IPS-11a (cell line): ENCODE data around the gene TMEM135.
"Not testable (repeated sequence)": the region's sequence is repeated elsewhere in the genome, so short reads cannot be mapped to it uniquely, and the experiment has no call there.

ENCODE experiments used
- H3K4me3 ChIP-seq: one replicate; pipeline ENCODE4 v1.5.1; 2013; ENCODE audit warnings: low read depth, low read length, control low read depth

TMEM135 gene

GRCh38 chr11:87020336-87020735 is 17.4 kb upstream of the TMEM135 start:
- H3K4me3 ChIP-seq: no peak overlapping the region

- no peak overlapping the region for H3K4me3 ChIP-seq
Observed at GRCh38 chr11:87020764-87021365, 16.9 kb upstream of the TMEM135 start.

DNA sequence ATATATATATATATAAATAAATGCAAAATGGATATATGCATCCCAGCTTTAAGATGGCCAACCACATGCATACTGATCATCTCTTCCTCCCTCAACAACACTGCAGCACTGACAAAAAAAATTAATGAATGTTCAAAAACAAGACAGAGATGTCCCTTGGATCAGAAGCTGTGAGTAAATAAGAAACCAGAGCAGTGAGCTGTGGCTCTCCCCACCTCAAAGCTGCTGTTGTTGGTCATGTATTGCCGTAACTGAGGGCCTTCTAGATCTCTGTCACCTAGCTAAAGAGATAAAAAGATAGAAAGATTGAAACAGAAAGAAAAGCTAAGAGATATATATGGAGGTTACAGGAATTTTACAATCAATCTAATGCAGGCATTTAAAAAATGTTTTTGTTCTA is 15.5 kb upstream of the TMEM135 start:
- no peak overlapping the region for H3K4me3 ChIP-seq

DNA sequence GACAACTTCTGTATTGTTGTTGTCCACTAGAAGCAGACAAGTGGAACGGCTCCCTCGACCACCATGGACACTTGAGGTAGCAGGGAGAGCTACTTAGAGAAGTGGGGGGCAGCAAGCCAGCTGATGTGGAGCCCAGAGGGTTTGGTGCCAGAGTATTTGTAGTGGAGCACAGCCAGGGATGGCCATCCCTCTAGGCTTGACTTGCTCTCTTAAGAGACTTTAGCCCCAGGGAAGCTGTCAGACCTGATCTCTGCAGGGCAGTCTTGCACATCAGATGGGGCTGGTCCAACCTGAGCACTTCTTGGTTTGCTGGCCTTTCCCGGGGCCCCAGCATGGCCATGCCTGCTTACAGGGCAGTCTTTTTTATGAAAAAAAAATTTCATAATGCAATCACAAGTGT is 15.0 kb upstream of the TMEM135 start:
- no peak overlapping the region for H3K4me3 ChIP-seq

DNA sequence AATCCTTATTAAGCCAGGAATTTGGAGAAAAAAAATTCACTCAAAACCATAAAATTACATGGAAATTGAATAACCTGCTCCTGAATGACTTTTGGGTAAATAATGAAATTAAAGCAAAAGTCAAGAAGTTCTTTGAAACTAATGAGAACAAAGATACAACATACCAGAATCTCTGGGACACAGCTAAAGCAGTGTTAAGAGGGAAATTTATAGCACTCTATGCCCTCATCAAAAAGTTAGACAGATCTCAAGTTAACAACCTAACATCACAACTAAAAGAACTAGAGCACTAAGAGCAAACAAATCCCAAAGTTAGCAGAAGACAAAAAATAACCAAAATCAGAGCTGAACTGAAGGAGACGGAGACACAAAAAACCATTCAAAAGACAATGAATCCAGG is 11.3 kb upstream of the TMEM135 start:
- H3K4me3 ChIP-seq: not testable (repeated sequence)

DNA sequence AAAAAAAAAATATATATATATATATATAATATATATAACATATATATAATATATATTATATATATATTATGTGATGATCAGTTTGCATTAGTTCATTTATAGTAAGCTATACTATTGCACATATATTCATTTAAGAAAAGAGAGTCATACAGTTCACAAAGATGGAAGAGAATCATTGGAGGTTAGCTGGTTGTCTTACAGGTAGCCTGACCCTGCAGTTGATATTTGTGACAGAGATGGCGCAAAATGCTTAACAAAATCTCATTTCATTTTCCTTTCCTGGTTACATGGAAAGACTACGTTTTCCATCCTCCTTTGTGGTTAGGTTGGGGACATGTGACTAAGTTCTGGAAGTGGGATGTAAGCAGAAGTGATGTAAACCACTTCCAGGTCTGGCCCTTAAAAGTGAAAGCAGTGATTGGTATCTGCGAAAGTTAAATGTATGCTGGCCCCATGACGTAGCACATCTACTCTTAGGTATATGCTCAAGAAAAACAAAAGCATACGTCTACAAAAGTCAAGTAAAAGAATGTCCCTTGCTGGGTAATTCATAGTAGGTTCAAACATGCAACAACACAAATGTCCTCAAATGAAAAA is 7.2 kb upstream of the TMEM135 start:
- no peak overlapping the region for H3K4me3 ChIP-seq

GRCh38 chr11:87031433-87032170 is 6.1 kb upstream of the TMEM135 start:
- no peak overlapping the region for H3K4me3 ChIP-seq

DNA sequence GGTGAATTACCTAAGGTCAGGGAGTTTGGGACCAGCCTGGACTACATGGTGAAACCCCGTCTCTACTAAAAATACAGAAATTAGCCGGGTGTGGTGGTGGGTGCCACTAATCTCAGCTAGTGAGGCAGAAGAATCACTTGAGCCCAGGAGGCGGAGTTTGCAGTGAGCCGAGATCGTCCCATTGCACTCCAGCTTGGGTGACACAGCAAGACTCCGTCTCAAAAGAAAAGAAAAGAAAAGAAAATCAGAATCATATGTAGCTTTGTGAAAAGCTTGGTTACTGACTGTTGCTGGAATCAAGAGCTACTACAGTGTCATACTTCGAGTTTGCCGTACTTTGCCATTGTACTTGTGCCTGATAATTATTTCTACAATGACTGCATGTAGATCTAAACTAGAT is 4.2 kb upstream of the TMEM135 start:
- H3K4me3 ChIP-seq: no peak overlapping the region

DNA sequence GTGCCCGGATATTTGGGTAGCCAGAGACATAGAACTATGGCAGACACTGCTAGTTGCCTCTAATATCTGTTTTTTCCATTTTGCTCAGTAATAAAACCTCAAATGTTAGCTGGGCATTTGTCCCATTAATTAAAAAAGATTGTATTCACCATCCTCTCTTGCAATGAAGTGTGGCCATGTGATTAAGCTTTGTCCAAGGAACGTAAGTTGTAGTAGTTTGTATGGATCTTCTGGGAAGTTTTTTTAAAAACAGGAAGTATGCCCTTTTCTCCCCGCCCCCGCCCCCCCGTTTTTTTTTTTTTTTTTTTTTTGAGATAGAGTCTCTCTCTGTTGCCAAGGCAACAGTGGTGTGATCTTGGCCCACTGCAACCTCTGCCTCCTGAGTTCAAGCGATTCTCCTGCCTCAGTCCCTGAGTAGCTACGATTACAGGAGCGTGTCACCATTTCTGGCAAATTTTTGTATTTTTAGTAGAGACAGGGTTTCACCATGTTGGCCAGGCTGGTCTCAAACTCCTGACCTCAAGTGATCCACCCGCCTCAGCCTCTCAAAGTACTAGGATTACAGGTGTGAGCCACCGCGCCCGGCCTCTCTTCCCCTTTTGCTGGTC is 1.7 kb upstream of the TMEM135 start:
- no peak overlapping the region for H3K4me3 ChIP-seq

- H3K4me3 ChIP-seq: peak overlapping the region; percentile 85
Observed at GRCh38 chr11:87036756-87037449, 831 bp upstream of the TMEM135 start.

GRCh38 chr11:87038235-87038977 is 672 bp downstream of the TMEM135 start:
- H3K4me3 ChIP-seq: peak overlapping the region; percentile 85

- H3K4me3 ChIP-seq: no peak overlapping the region
Observed at GRCh38 chr11:87039371-87039770, 1.6 kb downstream of the TMEM135 start.

DNA sequence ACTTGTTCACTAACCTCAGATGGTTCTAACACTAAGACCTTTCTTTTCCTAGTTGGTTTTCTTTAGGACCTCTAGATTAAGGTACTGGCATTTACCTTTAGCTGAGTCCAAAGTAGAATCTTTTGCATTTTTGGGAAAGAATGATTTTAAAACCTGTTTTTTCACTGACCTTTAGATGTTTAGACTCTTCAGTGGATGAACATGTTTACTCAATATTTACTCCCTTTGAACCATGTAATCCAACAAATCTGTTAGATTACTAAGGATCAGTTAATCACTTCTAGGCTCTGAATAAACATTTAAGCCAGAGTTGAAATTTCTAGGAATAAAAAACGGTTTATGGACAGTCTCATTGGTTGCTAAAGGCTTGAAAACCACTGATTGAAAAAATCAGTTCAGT is 6.2 kb downstream of the TMEM135 start:
- no peak overlapping the region for H3K4me3 ChIP-seq

- no peak overlapping the region for H3K4me3 ChIP-seq
Observed at GRCh38 chr11:87046824-87047223, 9.1 kb downstream of the TMEM135 start.

DNA sequence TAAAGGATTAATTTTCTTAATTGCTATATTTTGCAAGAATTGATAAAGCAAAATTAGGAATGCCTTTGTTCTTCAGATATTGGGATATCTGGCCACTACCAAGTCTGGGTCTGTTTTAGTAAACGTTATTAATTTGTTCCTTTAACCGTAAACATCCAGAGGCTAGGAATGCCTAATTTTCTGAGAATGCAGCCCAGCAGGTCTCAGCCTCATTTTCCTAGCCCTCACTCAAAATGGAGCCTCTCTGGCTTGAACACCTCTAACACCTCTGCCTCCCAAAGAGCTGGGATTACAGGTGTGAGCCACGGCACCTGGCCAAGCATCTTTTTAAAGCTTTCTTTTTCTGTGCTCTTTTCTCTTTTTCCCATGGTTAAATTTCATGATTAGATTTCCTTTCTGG is 18.4 kb downstream of the TMEM135 start:
- H3K4me3 ChIP-seq: no peak overlapping the region

- no peak overlapping the region for H3K4me3 ChIP-seq
Observed at GRCh38 chr11:87057749-87058148, 20.0 kb downstream of the TMEM135 start.

GRCh38 chr11:87059596-87060390 is 22.1 kb downstream of the TMEM135 start:
- no peak overlapping the region for H3K4me3 ChIP-seq

GRCh38 chr11:87061766-87062165 is 24.0 kb downstream of the TMEM135 start:
- no peak overlapping the region for H3K4me3 ChIP-seq

GRCh38 chr11:87063982-87064381 is 26.2 kb downstream of the TMEM135 start:
- H3K4me3 ChIP-seq: no peak overlapping the region

- H3K4me3 ChIP-seq: no peak overlapping the region
Observed at GRCh38 chr11:87072787-87073186, 35.1 kb downstream of the TMEM135 start.
